T-helper 2 cell treated with Interferon-gamma antibody and Interleukin-4, amounts not matched to agents 100 ng/mL and 5 ng/mL, for 36 hours (primary cell): ENCODE measurements around the gene SMARCAL1. TPM values are rescaled to one million over a fixed set of nuclear protein-coding genes. Genes with fewer than 3 reads are reported as not detected.

ENCODE experiments used
- intact Hi-C: fragments of 100-400 bp; cut with micrococcal nuclease; formaldehyde crosslinking; loops from one replicate; pipeline ENCODE4 v1.15.1; 2023
- total RNA-seq: library from RNA; stranded (reverse); gene quantifications from 2 replicates; pipeline ENCODE4 v1.2.3, GENCODE V29; 2022

SMARCAL1 gene
- total RNA-seq, 1 donor from 2014 or later, result 27.9 TPM

- intact Hi-C loops, result no loop called here
These were observed 20.2 kb upstream of the SMARCAL1 start for GRCh38 chr2:216392018-216392562.

- intact Hi-C loops, result no loop called here
These were observed 19.1 kb upstream of the SMARCAL1 start for GRCh38 chr2:216392945-216393840.

- intact Hi-C loops, result no loop called here
These were observed 17.4 kb upstream of the SMARCAL1 start for GRCh38 chr2:216394881-216395280.

DNA sequence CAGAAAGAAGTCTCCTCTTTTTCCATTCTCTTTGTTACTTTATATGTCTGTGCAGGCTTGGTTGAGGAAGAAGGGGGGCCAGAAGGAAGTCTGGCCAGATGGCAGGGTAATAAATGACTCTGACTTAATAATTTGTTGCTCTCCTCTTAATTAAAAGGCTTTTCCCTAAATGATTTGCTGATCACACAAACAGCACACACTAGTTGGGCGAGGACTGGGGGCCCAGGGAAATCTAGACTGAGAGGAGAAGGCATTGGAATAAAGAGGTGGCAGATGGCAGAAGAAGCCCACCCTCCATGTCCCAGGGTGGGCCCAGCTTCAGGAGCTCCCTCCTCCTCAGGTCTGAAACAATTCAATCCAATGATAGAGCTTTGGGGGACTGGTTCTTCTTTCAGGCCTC, 12.7 kb upstream of the SMARCAL1 start:
- intact Hi-C loops, result loop anchor here (10.0 kb wide), 1 partner anchor 265 kb away; no protein-coding TSS in a partner anchor

DNA sequence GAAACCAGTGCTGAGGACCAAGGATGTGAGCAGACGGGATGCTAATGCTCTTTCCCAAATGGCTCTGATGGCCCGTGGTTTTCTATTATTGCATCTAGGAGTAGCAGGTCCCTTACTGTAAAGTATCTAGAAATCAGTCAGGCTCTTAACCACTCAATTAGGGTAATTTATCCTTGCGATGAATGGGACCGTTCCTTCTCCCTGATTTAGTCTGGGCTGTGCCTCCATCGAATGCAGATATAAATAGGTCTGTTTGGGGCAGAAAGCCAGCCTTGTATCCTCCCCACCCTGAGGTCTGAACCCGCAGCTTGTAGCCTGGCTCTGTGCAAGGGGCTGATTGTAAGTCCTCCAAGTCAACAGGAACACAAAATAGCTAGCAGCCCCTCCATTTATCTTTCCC, 9.5 kb upstream of the SMARCAL1 start:
- intact Hi-C loops, result loop anchor here (10.0 kb wide), 1 partner anchor 262 kb away; no protein-coding TSS in a partner anchor

DNA sequence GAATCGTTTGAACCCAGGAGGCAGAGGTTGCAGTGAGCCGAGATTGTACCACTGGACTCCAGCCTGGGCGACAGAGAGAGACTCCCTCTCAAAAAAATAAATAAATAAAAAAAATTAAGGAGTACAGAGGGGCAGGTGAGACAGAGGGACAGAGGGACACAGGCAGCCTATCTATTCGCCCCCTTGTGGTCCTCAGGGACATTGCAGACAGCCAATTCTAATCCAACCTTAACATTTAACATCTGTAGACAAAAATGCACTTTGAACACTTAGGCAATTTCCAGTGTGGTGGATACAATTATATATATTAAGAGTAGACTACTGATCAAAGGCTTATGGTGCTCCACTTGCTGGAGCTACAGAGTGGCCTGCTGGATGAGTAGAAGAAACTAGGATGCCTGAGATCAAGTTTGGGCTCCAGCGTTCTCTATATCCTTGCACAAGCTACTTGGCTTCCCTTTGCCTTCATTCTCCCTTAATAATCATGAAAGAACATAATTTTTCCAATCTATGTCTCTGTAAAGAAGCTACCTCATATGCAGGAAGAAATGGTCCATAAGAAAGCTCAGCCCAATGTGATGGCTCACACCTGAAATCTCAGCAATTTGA, 8.2 kb upstream of the SMARCAL1 start:
- intact Hi-C loops, result loop anchor here (2.0 to 10.0 kb wide), 2 partner anchors 75 to 261 kb away; no protein-coding TSS in a partner anchor

DNA sequence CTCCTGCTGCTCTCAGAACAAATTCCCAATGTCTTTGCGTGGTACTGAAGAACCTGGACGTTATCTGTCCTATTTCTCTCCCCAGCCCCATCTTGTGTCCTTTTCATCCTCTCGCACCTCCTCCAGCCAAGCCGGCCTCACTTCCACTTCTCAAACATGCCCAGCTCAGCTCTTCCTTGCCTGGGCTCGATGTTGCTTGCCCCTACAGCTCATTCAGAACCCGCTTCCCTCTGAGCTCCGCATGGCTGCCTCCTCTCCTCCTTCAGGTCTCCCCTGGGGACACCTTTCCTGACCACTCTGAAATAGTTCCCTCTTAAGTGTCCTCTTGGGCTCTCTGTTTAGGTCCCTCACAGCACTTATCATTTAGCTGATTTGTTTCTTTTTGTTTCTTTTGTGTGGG, 6.7 kb upstream of the SMARCAL1 start:
- intact Hi-C loops, result loop anchor here (2.0 to 10.0 kb wide), 2 partner anchors 77 to 259 kb away; no protein-coding TSS in a partner anchor

GRCh38 chr2:216406826-216407225, 5.5 kb upstream of the SMARCAL1 start:
- intact Hi-C loops, result loop anchor here (10.0 kb wide), 1 partner anchor 258 kb away; no protein-coding TSS in a partner anchor

GRCh38 chr2:216408426-216409290, 3.6 kb upstream of the SMARCAL1 start:
- intact Hi-C loops, result loop anchor here (10.0 kb wide), 1 partner anchor 256 kb away; no protein-coding TSS in a partner anchor

DNA sequence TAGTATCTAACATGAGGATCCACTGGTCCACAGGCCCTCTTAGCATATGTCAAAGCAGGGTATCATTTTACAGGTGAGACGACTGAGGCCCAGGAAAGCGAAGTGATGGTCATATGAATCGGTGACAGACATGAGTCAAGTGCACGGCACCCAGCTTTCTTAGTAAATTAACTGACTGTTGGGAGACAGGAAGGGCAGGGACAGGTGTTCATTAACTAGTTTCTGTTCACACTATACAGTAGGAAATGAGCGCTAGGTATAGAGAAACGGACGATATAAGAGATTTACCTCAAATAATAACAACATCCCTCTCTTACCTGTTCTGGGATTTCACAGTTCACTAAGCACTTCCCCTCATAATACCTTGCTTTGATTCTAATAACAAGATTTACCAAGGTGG, 1.7 kb upstream of the SMARCAL1 start:
- intact Hi-C loops, result loop anchor here (5.0 kb wide), 2 partner anchors 188 to 393 kb away; no protein-coding TSS in a partner anchor

- intact Hi-C loops, result loop anchor here (2.0 to 5.0 kb wide), 4 partner anchors 61 to 1101 kb away; partner anchors contain the start of gene ATIC
These were observed 1.6 kb downstream of the SMARCAL1 start for GRCh38 chr2:216413882-216414281.

DNA sequence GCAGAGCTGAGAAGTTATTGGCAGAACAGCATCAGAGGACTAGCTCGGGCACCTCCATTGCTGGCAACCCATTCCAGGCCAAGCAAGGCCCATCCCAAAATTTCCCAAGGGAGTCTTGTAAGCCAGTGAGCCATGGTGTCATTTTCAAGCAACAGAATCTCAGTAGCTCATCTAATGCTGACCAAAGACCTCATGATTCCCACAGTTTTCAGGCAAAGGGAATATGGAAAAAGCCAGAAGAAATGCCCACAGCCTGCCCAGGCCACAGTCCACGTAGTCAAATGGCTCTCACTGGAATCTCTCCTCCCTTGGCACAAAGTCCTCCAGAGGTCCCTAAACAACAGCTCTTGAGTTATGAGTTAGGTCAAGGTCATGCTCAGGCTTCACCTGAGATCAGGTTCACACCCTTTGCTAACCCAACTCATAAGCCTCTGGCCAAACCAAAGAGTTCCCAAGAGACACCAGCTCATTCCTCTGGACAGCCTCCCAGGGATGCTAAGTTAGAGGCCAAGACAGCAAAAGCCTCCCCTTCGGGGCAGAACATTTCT, 2.6 kb downstream of the SMARCAL1 start:
- intact Hi-C loops, result loop anchor here (5.0 kb wide), 2 partner anchors 193 to 398 kb away; no protein-coding TSS in a partner anchor

GRCh38 chr2:216415541-216415940, 3.3 kb downstream of the SMARCAL1 start:
- intact Hi-C loops, result no loop called here

GRCh38 chr2:216416571-216417307, 4.5 kb downstream of the SMARCAL1 start:
- intact Hi-C loops, result no loop called here

- intact Hi-C loops, result no loop called here
These were observed 6.7 kb downstream of the SMARCAL1 start for GRCh38 chr2:216418981-216419380.

GRCh38 chr2:216420367-216421101, 8.2 kb downstream of the SMARCAL1 start:
- intact Hi-C loops, result no loop called here

DNA sequence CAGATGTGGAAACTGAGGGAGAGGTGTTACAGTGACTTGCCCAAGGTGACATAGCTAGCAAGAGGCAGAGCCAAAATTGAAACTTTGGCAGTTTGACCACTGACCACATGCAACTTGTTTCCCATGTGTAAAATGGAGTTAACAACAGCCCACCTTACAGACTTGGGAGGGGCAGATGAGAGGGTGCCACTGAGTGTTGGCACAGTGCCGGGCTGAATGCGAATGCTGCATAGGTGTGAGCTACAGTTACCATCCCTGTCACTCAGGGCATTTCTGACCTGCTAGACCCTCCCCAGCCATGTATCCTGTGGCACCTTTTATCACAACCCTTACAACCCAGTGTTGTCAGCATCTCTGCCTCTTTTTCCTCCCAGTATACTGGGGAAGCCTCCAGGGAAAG, 10.8 kb downstream of the SMARCAL1 start:
- intact Hi-C loops, result no loop called here

DNA sequence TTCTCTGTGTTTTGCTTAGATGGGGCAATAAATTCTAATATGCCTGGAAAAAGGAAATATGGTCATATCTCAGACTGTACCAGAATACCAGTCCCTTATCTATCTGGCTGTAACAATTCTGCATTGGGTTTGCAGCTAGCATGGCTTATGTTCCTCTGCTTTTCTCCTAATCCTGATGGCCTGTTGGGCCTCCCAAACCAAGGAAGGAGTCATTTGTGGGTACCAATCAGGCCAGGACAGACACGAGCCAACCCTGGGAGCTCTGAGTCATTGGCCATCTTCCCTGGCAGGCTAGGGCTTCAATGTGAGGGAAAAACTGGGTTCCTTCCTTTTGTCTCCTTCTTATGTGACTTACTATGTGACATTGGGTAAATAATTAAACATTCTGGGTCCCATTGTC, 12.0 kb downstream of the SMARCAL1 start:
- intact Hi-C loops, result no loop called here
